ENCODE data around the gene JDP2.

JDP2 gene

GRCh38 chr14:75491376-75491978, 63.7 kb downstream of the JDP2 start:
- no peak for DNase-seq

GRCh38 chr14:75492832-75493591, 65.2 kb downstream of the JDP2 start:
- DNase-seq: no peak

DNA sequence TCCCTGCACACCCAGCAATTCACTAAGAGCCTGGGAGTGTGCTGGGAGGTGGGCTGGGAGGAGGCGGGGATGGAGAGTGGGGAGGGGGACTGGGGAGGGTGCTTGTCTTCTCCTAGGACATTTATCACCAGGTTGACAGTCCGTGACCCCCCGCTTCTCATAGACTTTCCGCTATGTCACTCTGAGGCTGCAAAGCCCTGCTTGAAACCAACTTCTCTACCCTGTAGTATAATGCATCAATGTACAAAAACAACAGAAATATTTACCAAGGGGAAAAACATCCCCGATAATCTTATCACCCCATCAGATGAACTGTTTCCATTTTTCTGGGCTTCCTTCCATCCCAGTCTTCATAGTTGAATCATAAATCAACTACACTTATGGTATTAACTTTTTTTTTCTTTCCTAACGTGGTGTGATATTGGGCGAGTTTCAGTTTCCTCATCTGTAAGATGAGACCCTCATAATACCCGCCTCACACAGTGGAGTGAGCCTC, 65.8 kb downstream of the JDP2 start:
- DNase-seq: no peak

DNA sequence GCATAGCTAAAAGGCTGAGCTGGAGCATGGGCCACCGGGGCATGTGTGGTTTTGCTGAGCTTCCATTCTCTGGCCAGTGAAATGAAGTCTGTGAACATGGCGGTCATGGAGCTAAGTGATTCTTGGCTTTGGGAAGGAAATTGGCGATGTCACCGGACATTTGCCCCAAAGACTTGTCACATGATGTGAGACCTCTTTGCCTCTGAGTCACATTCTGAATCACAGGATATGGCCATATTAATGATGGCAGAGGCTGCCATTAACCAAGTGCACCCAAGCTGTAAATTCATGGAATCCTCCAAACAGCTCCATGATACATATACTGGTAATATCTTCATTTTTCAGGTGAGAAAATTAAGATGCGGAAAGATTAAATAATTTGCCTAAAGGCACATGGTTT, 67.1 kb downstream of the JDP2 start:
- no peak for DNase-seq

DNA sequence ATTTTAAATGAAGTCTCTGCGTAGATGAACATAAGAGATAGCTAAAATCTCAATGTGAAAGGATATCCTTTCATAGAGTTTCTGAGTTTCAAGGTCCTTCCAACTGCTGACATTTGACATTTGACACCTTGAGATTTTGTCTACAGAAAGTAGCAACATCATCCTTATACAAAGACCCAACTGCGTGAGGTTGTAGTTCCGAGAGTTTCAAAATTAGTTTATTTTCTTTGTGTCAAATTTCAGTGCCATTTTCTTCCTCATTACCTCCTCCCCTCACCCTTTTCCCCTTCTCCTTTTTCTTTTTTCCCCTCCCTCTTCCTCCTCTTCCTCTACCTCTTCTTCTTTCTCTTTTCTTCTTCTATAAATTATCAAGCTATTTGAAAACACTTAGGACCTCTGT, 67.6 kb downstream of the JDP2 start:
- no peak for DNase-seq

- no peak for DNase-seq
These were observed 68.1 kb downstream of the JDP2 start for GRCh38 chr14:75495882-75496281.

GRCh38 chr14:75496755-75497154, 68.9 kb downstream of the JDP2 start:
- no peak for DNase-seq

DNA sequence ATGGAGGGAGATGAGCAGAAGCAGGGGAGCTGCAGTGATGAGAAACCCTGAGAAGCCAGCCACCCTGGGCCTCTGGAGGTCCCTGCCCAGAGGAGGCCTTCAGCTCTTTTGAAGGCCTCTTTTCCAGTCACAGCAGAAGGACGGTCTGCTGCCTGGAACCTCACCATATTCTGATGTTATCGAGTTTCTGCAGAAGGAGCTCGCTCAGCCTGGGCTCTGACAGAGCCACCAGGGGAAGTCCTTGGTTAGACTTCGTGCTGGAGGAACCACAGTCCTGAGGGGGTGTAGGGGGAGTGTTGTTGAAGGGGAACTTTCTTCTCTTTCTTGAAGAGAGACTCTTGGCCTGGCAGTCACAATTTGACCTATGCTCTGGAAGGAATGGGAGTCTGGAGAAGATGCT, 69.4 kb downstream of the JDP2 start:
- no peak for DNase-seq

DNA sequence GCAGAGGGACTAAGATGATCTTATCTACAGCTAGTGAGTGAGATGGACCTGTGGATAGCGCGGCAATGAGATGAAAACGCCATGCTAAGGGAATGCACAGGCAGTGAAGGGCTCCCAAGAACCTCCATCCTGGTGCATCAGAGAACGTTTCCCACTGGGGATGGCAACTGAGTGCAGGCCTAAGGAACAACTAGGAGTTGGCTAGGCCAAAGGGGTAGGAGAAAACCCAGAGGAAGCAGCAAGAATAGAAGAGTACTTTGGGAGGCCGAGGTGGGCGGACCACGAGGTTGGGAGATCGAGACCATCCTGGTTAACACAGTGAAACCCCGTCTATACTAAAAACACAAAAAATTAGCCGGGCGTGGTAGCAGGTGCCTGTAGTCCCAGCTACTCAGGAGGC, 69.9 kb downstream of the JDP2 start:
- no peak for DNase-seq

- DNase-seq: no peak
These were observed 71.5 kb downstream of the JDP2 start for GRCh38 chr14:75499084-75499875.

DNA sequence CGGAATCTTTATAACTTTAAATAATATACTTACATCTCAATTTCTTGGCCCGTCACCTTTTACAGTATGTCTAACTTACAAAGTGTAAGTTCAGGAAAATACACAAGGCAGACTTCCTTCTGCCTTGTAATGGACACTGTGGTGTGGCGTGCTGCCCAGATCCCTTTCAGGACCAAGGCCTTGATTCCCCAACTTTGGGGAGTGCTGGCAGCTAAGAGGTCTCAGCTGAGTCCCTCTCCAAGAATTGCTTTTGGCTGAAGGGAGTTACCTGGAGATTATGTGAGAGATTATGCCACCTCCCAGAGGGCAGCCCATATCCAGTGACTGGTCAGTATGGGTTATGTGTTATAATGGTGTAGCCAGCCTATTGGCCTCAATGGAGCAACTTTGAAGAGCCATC, 73.3 kb downstream of the JDP2 start:
- no peak for DNase-seq

DNA sequence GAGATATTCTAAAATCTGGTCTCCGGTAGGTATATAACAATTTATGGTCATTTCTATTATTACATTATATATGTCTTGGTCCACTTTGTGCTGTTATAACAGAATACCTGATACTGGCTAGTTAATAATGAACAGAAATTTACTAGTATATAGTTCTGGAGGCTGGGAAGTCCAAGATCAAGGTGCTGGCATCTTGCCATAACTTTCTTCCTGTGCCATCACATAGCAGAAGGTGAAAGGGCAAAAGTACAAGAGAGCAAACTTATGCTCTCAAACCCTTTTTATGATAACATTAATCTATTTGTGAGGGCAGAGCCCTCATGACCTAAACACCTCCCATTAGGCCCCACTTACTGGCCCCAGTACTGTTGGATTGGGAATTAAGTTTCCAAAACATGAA, 76.6 kb downstream of the JDP2 start:
- no peak for DNase-seq

GRCh38 chr14:75506930-75507329, 79.1 kb downstream of the JDP2 start:
- no peak for DNase-seq

DNA sequence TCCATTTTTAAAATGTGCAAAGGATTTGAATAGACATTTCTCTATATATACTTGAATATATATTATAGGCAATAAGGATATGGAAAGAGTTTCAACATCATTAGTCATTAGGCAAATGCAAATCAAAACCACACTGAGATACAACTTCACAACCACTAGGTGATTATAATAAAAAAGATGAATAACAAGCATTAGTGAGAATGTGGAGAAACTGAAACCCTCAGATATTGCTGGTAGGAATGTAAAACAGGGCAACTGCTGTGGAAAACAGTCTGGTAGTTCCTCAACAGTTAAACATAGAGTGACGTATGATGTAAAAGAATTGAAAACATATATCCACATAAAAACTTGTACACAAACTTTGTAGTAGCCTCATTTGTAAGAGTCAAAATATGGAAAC, 82.7 kb downstream of the JDP2 start:
- no peak for DNase-seq

- DNase-seq: no peak
These were observed 83.4 kb downstream of the JDP2 start for GRCh38 chr14:75511201-75511600.

DNA sequence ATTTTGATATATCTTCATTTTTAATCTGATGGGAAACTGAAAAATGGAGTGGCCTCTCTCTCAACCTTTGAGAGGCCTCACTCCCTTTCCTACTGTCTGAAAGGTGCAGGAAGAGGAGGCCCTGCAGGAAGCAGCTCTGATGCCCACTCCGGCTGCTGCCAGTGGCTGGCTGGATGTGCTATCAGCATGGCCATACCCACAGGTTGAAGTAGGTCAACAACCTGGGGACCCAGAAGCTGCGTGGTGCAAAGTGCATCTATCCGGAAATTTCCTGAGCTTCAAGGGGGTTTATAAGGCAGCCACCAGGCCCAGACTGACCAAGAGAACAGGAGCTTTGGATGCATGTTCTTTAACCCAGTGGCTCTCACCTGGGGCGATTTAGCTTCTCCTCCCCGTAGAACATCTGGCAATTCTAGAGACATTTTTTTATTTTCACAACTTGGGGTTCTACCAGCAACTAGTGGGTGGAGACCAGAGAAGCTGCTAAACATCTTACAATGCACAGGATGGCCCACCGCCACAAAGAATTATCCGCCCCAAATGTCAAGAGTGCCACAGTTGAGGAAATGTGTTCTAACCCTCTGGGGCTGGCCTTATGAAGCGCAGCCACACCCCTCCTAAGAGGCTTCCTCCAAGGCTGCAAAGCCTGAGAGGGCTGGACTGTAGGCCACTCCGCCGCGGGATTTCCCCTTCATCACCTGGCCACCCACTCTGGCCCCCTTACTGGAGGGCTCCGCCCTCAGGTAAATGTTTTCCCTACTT, 86.3 kb downstream of the JDP2 start:
- DNase-seq: no peak

GRCh38 chr14:75514673-75515628, 87.1 kb downstream of the JDP2 start:
- no peak for DNase-seq

GRCh38 chr14:75515629-75515996, 87.8 kb downstream of the JDP2 start:
- no peak for DNase-seq

DNA sequence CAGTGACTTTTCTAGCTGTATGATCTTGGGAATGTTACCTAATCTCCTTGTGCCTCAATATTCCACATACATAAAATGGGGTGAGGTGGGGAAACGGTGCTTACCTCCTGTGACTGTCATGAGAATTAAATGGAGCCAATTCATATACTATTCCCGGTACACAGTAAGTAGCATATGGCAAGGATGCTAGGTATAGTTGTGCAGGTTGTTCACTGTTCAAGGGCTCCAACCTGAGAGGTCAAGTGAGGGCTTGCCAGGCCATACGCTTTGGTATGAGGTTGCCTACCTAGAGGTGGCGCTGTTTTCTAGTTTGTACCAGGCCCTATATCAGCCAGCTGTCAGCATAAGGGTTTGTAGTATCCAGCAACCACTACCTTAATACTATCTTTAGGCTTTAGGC, 90.8 kb downstream of the JDP2 start:
- no peak for DNase-seq

GRCh38 chr14:75519394-75519793, 91.6 kb downstream of the JDP2 start:
- no peak for DNase-seq

DNA sequence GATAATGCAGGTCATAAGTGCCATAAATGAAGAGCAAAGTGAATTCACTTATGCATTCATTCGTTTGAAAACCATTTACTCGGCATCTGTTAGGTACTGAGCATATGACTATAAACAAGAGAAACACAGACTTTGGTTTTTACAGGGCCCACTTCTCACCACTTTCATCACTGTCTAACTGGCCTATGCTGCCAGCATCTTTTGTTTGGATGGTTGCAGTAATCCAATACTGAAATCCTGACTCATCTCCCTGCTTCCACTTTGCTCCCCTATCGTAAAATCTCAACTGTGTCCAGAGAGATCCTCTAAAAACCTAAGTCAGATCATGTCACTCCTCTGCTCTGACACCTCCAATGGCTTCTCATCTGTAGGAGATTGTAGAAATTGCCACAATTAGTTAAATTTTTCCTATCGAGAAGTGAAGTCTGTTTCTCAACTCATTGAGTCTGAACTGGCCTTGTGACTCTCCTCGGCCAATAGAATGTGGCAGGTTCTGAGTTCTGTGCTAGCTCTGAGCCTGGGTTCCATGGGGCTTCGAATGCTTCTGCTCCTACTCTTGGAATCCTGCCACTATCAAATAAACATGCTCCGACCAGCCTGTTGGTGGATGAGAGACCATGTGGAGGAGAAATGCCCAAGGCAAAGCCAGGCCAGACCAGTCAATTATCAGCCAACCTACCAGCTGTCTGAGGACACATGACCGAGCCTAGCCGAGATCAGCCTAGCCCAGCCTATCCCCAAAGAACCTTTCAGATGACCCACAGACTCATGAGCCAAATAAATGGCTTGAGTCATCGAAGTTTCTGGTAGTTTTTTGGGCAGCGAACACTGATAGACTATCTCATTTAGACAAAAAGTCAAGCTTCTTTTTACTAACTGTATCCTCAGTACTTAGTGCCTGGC, 92.3 kb downstream of the JDP2 start:
- no peak for DNase-seq

All from NCI-H146 (cell line).